RWPE1 (cell line): ENCODE measurements around the gene CLCN7.
A peak's percentile ranks its signal among the peaks of the same experiment; 100 is the strongest.

Experiments
- CTCF ChIA-PET: fragments of 350-600 bp; sonication (Branson Sonifier 250); formaldehyde crosslinking; extraction: SDS; loops from one replicate; lab custom pipeline; 2021; lab: Yijun Ruan, JAX
- POLR2A ChIA-PET: fragments of 400-600 bp; formaldehyde crosslinking; extraction: SDS; loops from one replicate; lab custom pipeline; 2020; ENCODE audit warnings: antibody characterized with exemption; ENCODE audit not compliant: low non-redundant PET; lab: Yijun Ruan, JAX
- DNase-seq: peaks from one replicate; pipeline ENCODE4 v3.0.0; 2012; ENCODE audit warnings: low spot score
- H3K27ac ChIP-seq: fragments of 450-650 bp; 2 replicates; pipeline ENCODE4 v1.5.1; 2017
- CTCF ChIP-seq: fragments of 450-650 bp; conservative IDR thresholded peaks from 2 replicates; pipeline ENCODE4 v1.5.1; 2017; ENCODE audit warnings: low read depth, mild to moderate bottlenecking

Gene CLCN7

GRCh38 chr16:1430759-1431496 lies 43.9 kb downstream of the CLCN7 start, which contains the start of gene PERCC1:
PERCC1 (plus strand) TSS chr16:1431078; CDS start chr16:1432594, 1,516 bp downstream.
- TF ChIP-seq CTCF, result no peak
- ChIA-PET CTCF (no interaction called here), POLR2A (no interaction called here)
- no peak for DNase-seq
- H3K27ac ChIP-seq, result no peak within 1 kb of the TSS

GRCh38 chr16:1430214-1430758 lies 44.5 kb downstream of the CLCN7 start:
- CTCF ChIA-PET, result no interaction called here
- no peak for DNase-seq
- no peak for TF ChIP-seq CTCF
- H3K27ac ChIP-seq, result no peak overlapping the region
- POLR2A ChIA-PET, result no interaction called here

- ChIA-PET CTCF (interaction anchor here (0.5 kb wide), 1 partner anchor 11 kb away, joined by 8 read pairs; no protein-coding TSS in a partner anchor), POLR2A (interaction anchor here (1.4 kb wide), 1 partner anchor 9 kb away, joined by 8 read pairs; the partner anchor contains the start of gene UQCC4)
- DNase-seq, result no peak
- H3K27ac ChIP-seq, result no peak overlapping the region
- TF ChIP-seq CTCF, result no peak
Observed at GRCh38 chr16:1429631-1430030, 45.2 kb downstream of the CLCN7 start.

GRCh38 chr16:1429012-1429411 lies 45.8 kb downstream of the CLCN7 start:
- no peak overlapping the region for H3K27ac ChIP-seq
- no peak for TF ChIP-seq CTCF
- no peak for DNase-seq
- ChIA-PET CTCF (interaction anchor here (0.5 kb wide), 1 partner anchor 11 kb away, joined by 8 read pairs; no protein-coding TSS in a partner anchor), POLR2A (interaction anchor here (1.4 kb wide), 1 partner anchor 8 kb away, joined by 8 read pairs; the partner anchor contains the start of gene UQCC4)

GRCh38 chr16:1428511-1428910 lies 46.3 kb downstream of the CLCN7 start:
- CTCF ChIA-PET, result no interaction called here
- DNase-seq, result no peak
- POLR2A ChIA-PET, result interaction anchor here (1.4 kb wide), 1 partner anchor 8 kb away, joined by 8 read pairs; the partner anchor contains the start of gene UQCC4
- peak; percentile 28; the same call in 1 of the 2 replicates for TF ChIP-seq CTCF
- H3K27ac ChIP-seq, result no peak overlapping the region
